GDM1 (cell line): ENCODE measurements around the gene CARD14.
"Not testable (repeated sequence)": the region's sequence is repeated elsewhere in the genome, so short reads cannot be mapped to it uniquely, and the experiment has no call there.

Experiments
- DNase-seq: peaks from one replicate; lab custom pipeline; 2025; lab: John Stamatoyannopoulos, UW

Gene CARD14

DNA sequence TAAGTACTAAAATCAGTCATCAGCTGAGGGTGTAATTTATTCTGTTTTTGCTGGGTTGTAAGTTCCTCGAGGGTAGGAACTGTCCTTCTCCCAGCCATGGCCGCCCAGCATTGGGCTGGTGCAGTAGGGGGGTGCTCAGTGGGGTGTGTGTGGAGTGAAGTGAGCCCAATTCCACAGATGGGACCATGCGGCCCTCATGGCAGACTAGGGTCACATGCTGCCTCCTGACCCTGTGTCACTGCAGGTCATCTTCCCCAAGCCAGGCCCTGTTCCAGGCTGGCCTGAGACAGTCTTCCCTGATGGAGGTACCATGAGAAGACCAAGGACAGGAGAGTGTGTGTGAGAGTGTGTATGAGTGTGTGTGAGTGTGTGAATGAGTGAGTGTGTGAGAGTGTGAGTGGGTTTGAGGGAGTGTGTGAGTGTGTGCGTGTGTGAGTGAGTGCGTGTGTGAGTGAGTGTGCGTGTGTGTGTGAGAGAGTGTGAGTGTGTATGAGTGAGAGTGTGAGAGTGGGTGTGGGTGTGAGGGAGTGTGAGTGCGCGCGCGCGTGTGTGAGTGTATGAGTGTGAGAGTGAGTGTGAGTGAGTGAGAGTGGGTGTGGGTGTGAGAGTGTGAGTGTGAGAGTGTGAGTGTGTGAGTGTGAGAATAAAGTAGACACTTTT is 54.1 kb downstream of the CARD14 start:
- DNase-seq, result no peak

DNA sequence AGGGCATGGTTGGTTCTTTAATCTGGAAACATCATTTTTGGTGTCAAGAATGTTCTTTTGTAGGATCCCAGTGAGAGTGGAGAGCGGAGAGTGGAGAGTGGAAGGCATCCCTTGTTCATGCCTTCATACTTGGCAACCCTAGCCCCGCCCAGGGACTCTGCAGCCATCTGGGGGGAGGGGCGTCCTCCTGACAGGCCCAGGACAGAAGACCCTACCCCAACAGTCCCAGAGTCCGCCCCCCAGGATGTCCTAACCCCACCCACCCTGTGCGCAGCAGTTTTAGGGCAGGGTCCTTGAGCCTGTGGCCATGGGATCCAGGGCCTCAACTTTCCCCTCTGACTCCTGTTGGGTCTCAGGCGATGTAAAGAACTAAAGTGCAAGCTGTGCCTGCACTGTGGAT is 54.9 kb downstream of the CARD14 start:
- DNase-seq, result no peak

DNA sequence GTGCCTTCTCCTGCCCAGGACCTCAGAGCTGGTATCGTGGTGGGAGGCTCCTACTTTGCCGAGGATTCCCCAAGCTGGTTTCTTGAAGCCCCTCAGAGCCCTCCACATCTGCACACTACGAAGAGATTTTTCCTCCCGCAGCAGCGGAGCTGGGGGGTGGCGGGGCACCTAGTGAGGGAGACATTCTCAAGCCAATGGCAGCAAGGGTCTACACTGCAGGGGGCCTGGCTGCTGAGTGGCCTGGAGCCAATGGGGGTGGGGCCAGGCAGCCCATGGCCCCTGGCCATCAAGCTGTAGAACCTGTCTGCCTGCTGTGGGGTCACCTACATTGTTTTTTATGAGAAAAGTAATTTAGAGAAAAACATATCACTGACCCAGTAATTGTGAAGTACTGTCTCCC is 55.4 kb downstream of the CARD14 start:
- DNase-seq, result no peak

DNA sequence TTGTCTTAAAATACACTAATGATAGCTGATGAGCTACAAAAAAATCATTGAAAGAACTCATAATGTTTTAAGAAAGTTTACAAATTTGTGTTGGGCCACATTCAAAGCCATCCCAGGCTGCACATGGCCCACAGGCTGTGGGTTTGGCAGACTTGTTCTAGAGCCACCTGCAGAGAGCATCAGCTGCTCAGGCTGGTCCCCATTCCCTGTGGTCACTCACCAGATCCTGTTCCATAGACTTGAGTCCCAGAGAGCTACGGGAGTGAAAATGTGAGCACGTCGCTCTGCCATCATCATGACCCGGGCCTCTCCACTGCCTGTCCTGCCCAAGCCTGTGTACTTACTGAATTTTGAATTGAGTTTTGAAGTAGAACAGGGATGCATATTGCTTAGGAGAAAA is 57.3 kb downstream of the CARD14 start:
- no peak for DNase-seq

DNA sequence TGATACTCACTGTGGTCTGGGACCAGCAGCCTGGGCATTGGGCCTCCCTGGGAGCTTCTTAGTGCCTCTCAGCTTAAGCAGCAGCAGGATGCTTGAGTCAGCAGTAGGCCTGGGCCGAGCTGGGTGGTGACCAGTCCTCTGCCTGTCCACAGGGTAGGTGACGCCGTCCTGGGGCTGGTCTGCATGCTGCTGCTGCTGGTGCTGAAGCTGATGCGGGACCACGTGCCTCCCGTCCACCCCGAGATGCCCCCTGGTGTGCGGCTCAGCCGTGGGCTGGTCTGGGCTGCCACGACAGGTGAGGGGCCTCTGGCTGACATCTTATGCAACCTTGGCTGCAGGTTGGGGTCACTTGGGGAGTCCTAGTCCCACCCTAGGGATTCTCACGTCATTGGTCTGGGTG is 57.8 kb downstream of the CARD14 start:
- DNase-seq, result no peak

DNA sequence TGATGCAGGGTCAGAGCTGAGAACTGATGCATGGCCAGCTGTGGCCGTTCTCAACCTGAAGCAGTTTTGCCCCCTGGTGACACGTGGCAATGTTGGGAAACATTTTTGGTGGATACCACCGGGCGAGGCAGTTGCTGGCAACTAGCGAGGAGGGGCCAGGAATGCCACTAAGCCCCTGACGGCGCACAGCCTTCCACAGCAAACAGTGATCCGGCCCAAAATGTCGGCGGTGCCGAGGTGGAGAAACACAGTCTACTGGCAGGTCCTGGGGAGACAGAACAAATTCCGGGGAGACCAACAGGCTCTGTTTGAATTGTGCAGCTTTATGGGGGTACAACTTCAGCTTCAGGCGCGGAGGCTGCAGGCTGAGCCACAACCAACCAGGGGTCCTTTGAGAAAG is 58.6 kb downstream of the CARD14 start:
- DNase-seq, result no peak

DNA sequence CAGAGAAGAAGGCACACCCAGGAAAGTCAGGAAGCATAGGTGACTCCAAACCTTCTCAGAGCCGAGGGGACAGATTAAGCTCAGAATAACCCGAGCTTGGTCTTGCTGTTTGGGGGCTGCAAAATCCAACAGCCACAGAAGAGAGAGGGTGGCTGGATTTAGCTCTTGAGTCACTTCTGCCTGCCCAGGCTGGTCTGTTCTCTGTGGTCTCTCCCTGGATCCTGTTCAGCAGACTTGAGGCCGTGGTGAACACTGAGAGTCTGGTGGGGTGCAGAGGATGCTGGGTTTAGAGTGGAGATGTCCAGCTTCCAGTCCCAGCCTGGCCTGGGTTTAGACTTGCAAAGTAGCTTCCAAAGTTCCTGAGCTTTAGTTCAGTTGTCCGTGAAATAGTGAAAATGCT is 59.2 kb downstream of the CARD14 start:
- no peak for DNase-seq

DNA sequence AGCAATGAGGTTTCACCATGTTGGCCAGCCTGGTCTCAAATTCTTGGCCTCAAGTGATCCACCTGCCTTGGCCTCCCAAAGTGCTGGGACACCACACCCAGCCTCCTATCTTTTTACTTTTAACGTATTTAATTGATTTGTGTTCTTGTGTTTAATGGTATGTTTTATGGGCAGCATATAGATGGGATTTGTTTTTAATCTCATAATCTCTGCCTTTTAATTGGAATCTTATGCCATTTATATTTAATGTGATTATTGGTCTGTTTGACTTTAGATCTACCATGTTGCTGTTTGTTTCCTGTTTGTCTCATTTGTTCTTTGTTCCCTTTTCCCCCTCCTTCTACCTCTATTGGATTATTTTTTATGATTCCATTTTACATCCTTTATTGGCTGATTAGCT is 62.6 kb downstream of the CARD14 start:
- DNase-seq, result no peak

DNA sequence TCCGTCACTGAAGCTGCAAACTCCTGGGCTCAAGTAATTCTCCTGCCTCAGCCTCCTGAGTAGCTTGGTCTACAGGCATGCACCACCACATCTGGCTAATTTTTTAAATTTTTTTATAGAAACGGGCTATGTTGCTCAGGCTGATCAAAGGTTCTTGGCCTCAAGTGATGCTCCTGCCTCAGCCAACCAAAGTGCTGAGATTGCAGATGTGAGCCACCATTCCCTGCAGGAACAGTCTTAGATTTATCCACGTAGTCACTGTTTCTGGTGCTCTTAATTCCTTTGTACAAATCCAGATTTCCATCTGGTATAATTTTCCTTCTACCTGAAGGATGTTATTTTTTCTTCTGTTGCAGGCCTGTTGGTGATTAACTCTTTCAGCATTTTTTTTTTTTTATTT is 63.4 kb downstream of the CARD14 start:
- DNase-seq, result no peak

DNA sequence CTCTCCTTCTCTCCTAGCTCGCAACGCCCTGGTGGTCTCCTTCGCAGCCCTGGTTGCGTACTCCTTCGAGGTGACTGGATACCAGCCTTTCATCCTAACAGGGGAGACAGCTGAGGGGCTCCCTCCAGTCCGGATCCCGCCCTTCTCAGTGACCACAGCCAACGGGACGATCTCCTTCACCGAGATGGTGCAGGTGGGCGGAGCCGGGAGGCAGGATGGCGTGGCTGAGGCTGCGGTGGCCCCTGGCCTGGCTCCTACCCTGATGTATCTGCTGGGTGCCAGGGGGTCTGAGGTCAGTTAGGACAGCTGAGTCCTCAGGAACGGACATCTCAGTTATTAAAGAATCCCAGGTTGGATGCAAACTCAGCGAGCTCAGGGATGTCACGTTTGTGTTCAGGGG is 67.1 kb downstream of the CARD14 start:
- no peak for DNase-seq

DNA sequence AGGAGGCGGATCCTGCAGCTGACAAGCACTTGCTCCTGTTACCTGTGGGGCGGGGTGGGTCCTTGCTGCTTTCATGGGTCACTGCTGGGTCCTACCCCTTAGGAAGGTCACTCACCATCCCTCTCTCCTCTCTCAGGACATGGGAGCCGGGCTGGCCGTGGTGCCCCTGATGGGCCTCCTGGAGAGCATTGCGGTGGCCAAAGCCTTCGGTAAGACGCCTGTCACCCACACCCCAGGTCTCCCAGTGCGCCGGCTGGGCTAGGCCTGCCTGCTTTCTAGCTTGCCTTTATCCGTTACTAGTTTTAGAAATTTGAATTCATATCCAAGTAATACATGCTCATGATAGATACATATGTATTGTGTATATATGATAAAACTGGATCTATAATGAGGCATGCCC is 67.6 kb downstream of the CARD14 start:
- DNase-seq, result no peak

DNA sequence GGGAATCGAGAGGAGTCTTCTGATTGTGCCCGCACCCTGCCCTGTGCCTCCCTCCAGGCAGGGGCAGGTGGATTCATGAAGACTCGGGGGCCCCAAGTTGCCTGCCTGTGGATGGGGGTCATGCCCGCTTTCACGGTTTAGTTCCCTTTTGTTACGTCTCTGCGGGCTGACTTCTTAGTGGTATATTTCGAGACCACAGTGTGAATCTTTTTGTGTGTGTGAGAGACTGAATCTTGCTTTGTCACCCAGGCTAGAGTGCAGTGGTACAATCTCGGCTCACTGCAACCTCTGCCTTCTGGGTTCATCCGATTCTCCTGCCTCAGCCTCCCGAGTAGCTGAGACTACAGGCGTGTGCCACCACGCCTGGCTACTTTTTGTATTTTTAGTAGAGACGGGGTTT is 72.7 kb downstream of the CARD14 start:
- DNase-seq, result no peak

DNA sequence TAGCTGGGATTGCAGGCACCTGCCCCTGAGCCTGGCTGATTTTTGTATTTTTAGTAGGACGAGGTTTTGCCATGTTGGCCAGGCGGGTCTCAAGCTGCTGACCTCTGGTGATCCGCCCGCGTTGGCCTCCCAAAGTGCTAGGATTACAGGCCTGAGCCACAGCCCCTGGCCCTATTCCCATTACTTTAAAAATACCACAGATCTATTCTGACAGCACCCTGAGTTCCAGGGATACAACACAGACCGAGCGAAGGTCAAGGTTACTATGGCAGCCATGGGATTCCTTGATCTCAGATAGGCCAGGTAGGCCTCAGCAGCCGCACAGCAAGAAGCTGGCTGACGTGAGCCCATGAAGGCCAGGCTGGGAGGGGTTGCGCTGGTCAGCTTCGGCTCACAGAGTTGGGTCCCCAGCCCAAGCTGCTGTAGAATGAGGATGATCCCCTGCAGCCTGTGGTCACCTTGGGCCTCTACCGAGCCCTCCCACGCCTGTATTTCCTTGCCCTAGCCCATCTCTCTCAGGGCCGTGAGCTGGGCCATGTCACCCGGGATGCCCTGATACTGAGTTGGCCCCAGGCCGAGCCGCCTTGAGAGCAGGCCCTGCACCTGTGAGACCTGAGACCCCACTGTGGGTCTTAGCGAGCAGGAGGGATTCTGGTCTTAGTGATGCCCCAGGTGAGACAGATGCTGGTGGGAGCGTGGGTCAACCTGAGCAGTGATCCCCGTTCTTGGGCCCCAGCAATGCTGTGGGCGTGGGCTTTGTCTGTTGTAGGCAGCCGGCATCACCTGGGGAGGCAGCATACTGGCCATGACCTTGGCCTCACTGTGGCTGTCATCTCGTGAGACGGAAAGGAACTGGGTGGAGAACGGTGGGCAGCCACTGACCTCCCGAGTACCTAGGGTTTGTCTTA is 74.0 kb downstream of the CARD14 start:
- no peak for DNase-seq

DNA sequence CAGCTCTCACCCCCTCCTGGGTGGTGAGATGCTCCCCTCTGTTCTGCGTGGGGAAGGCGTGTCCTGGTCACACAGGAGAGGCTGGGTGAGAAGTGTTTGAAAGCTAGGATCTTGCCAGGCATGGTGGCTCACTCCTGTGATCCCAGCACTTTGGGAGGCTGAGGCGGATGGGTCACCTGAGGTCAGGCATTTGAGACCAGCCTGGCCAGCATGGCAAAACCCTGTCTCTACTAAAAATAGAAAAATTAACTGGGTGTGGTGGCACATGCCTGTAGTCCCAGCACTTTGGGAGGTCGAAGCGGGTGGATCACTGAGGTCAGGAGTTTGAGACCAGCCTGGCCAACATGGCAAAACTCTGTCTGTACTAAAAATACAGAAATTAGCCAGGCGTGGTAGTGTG is 74.6 kb downstream of the CARD14 start:
- DNase-seq, result not testable (repeated sequence)

DNA sequence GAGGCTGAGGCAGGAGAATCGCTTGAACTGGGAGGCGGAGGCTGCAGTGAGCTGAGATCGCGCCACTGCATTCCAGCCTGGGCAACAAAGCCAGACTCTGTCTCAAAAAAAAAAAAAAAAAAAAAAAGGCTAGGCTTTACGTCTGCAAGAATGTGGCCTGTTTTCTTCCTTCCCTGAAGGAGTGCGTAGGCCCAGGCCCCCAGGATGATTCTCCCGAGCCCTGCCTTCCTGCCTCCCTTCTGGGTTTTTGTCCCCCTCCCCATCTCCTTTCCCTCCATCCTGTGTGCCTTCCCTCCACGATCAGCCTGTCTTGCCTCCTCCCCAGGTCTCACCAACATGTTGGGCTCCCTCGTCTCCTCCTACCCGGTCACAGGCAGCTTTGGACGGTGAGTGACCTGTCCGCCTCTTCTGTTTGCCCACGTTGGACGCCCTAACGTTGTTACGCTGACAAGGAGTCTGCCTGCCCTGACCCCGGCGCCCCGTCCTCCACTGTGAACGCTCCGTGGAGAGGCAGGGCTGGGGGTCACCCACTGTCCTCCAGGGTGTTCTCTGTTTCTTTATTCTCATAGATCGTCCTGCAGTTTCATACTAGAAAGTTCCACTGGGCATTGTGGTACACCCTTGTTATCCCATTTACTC is 75.2 kb downstream of the CARD14 start:
- DNase-seq, result no peak

DNA sequence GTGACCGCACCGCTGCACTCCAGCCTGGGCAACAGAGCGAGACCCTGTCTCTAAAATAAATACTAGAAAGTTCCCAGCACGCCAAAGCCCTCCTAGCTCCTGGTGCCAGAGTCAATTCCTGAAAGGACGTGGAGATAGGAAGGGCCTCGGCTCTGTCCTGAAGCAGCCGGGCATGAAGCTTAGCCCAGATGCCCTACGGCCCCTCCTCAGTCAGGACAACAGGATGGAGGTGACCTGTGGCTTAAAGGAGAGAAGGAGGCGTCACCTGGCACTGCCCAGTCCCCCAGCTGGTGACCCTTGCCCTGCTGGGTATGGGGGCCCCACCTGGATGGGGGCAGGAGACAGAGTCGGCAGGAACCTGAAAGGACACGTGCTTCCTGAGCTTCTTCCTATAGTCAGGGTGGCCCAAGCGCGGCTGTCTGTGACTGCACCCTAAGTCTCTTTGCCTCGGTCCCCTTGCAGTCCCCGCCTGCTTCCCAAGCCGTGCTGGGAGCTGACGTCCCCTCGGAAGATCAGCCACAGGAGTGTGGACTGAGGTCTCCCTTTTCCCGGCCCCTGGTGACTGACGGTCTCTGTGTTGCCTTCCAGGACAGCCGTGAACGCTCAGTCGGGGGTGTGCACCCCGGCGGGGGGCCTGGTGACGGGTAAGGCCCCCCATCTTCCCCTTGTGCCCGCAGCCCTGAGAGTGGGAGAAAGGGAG is 75.9 kb downstream of the CARD14 start:
- DNase-seq, result no peak

DNA sequence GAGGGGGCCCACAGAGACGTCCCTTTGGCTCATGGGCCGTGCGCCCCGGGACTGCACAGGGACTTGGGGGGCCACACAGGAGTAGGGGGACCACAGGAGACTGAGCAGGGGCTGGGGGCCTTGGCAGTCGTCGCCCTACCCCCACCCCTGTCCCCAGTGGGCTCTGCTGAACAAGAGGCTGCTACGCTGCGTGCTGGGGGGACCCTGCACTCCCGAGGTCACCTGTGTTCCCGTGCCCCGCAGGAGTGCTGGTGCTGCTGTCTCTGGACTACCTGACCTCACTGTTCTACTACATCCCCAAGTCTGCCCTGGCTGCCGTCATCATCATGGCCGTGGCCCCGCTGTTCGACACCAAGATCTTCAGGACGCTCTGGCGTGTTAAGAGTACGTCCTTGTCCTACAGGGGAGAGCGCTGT is 76.4 kb downstream of the CARD14 start:
- DNase-seq, result no peak

DNA sequence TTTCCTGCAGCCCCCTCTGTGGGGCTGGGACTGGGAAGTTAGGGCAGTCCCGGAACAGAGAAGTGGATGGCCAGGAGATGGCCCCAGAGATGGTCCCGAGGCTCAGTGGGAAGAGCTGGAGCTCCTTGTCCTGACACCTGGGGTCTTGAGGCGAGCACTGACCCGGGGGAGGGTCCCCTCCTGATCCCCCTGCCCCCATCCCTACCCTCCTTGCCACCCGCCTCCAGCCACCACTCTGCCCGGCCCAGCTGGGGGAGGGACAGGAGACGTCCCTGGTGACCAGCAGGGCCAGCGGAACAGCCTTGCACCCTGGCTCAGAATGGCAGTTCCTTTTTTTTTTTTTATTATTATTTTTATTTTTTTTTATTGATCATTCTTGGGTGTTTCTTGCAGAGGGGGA is 76.9 kb downstream of the CARD14 start:
- no peak for DNase-seq

DNA sequence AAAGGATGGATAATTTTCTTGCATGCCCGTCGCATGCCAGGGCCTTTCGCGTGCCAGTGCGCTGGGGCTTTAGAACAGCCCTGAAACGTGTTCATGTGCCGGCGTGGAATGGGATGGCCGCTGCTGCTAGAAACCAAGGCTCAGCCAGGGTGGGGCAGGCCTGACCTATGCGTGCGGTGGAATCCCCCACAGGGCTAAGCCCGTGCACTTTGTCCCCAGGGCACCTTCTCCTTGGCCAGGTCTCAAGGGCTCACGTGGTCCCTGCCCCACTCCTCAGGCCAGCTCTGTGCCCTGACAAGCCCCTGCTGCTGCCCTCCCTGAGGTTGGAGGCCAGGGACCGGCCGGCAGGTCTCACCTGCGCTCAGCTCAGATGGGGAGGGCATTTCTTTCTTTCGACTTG is 77.7 kb downstream of the CARD14 start:
- no peak for DNase-seq

DNA sequence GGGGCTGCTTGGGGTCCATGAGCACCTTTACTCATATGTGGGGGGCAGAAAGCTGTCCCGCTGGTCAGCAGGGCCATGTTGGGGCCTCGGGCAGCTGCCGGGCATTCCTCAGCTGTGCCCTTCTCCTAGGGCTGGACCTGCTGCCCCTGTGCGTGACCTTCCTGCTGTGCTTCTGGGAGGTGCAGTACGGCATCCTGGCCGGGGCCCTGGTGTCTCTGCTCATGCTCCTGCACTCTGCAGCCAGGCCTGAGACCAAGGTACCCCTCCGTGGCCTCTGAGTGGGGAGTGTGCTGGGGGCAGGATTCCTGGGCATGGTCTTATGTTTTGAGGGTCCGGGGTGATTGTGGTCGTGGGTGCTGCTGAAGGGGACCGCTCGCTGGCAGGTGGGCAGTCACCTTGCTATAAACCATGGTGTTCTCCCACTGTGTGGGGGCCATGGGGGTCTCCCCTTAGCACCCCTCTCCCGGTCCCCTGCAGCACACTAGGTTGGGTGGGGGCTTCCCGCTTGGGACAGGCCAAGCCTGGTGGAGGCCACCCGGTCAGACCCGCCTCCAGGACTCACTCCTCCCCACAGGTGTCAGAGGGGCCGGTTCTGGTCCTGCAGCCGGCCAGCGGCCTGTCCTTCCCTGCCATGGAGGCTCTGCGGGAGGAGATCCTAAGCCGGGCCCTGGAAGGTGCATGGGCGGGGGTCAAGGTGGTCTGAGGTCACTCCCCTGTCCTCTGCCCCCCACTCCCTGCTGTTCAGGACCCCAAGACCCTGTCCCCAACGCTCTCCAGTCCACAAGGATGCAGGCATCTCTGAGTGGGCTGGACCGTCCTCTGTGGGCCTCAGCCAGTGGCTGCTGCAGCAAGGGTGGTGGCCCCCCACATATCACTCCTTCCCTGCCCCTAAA is 78.4 kb downstream of the CARD14 start:
- no peak for DNase-seq

DNA sequence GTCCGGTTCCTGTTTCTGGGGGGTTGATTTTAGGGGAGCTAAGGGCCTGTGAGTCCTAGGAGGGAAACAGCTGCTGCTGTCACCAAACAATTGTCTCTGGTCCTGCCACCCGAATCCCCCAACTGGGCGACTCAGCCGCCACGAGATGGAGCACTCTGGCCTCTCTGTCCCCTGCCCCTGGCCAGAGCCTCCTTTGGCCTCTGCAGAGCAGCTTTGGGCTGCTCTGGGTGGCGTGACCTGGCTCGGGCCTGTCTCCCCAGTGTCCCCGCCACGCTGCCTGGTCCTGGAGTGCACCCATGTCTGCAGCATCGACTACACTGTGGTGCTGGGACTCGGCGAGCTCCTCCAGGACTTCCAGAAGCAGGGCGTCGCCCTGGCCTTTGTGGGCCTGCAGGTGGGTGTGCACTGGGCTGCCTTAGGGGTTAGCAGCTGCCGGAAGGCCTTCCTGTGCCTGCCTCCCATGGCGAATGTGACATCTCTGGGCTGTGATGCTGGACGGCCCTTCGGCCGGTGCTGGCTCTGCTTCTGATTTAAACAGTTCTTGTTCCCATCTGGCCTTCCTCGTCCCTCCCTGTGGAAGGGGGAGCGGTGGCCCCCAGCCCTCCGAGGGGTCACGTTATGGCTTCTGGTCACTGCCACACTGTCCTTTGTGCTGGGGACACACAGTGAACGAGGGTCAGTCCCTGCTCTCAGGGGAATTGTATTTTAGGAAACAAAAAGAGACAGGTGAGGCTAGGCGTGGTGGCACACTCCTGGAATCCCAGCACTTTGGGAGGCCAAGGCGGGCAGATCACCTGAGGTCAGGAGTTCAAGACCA is 79.3 kb downstream of the CARD14 start:
- no peak for DNase-seq
